Activated naive CD4-positive, alpha-beta T cell treated with anti-CD3 and anti-CD28 coated beads, Interleukin-2, amount 50 U/mL, for 24 hours (primary cell): ENCODE measurements around the gene PISD.

Experiments used
- H3K27ac Mint-ChIP-seq: one replicate; pipeline ENCODE4 v1.8.0; 2021; ENCODE audit warnings: mild to moderate bottlenecking, mixed read lengths
- H3K27me3 Mint-ChIP-seq: one replicate; pipeline ENCODE4 v1.8.0; 2021; ENCODE audit warnings: mixed read lengths
- H3K36me3 Mint-ChIP-seq: one replicate; pipeline ENCODE4 v1.8.0; 2021; ENCODE audit warnings: mixed read lengths
- H3K4me1 Mint-ChIP-seq: one replicate; pipeline ENCODE4 v1.8.0; 2021; ENCODE audit warnings: mixed read lengths
- H3K4me3 Mint-ChIP-seq: one replicate; pipeline ENCODE4 v1.8.0; 2021; ENCODE audit warnings: mild to moderate bottlenecking, mixed read lengths
- H3K9me3 Mint-ChIP-seq: one replicate; pipeline ENCODE4 v1.8.0; 2021; ENCODE audit warnings: mixed read lengths

The PISD gene

GRCh38 chr22:31637447-31637890 lies 24.5 kb downstream of the PISD start:
- Mint-ChIP-seq H3K4me3 (no peak overlapping the region), H3K4me1 (peaks cover 39% of the 10 kb centered on the region), H3K36me3 (peaks cover 8% of the 10 kb centered on the region), H3K27me3 (no peaks in the 10 kb centered on the region), H3K27ac (peak overlapping the region; percentile 84), H3K9me3 (no peaks in the 10 kb centered on the region)

GRCh38 chr22:31635638-31636306 lies 26.2 kb downstream of the PISD start:
- Mint-ChIP-seq H3K4me3 (no peak overlapping the region), H3K4me1 (peaks cover 42% of the 10 kb centered on the region)

GRCh38 chr22:31631436-31631835 lies 30.6 kb downstream of the PISD start:
- Mint-ChIP-seq H3K27me3 (no peaks in the 10 kb centered on the region), H3K4me1 (peaks cover 44% of the 10 kb centered on the region), H3K9me3 (no peaks in the 10 kb centered on the region), H3K4me3 (peak overlapping the region; percentile 77), H3K27ac (peak overlapping the region; percentile 93), H3K36me3 (peaks cover 2% of the 10 kb centered on the region)

More at GRCh38 chr22:31635638-31636306, 26.2 kb downstream of the PISD start:
- Mint-ChIP-seq H3K9me3 (no peaks in the 10 kb centered on the region), H3K27ac (peak overlapping the region; percentile 13), H3K27me3 (no peaks in the 10 kb centered on the region), H3K36me3 (peaks cover 4% of the 10 kb centered on the region)

- peak overlapping the region; percentile 93 for H3K27ac Mint-ChIP-seq
- peaks cover 48% of the 10 kb centered on the region for H3K4me1 Mint-ChIP-seq
- no peaks in the 10 kb centered on the region for H3K9me3 Mint-ChIP-seq
- no peaks in the 10 kb centered on the region for H3K27me3 Mint-ChIP-seq
- peak overlapping the region; percentile 89 for H3K4me3 Mint-ChIP-seq
- H3K36me3 Mint-ChIP-seq, result peaks cover 2% of the 10 kb centered on the region
Observed at GRCh38 chr22:31630331-31631329, 31.4 kb downstream of the PISD start.

- Mint-ChIP-seq H3K4me3 (peak overlapping the region; percentile 89), H3K27me3 (no peaks in the 10 kb centered on the region), H3K36me3 (peaks cover 2% of the 10 kb centered on the region), H3K27ac (peak overlapping the region; percentile 62), H3K9me3 (no peaks in the 10 kb centered on the region), H3K4me1 (peaks cover 51% of the 10 kb centered on the region)
Observed at GRCh38 chr22:31629741-31630184, 32.3 kb downstream of the PISD start.

- H3K4me1 Mint-ChIP-seq, result peaks cover 51% of the 10 kb centered on the region
- H3K36me3 Mint-ChIP-seq, result peaks cover 2% of the 10 kb centered on the region
- peak overlapping the region; percentile 89 for H3K4me3 Mint-ChIP-seq
- H3K27me3 Mint-ChIP-seq, result no peaks in the 10 kb centered on the region
- no peaks in the 10 kb centered on the region for H3K9me3 Mint-ChIP-seq
- peak overlapping the region; percentile 93 for H3K27ac Mint-ChIP-seq
Observed at GRCh38 chr22:31628969-31629708, 32.9 kb downstream of the PISD start.

GRCh38 chr22:31628362-31628761 lies 33.7 kb downstream of the PISD start:
- peaks cover 46% of the 10 kb centered on the region for H3K4me1 Mint-ChIP-seq
- peak overlapping the region; percentile 93 for H3K27ac Mint-ChIP-seq
- H3K36me3 Mint-ChIP-seq, result no peaks in the 10 kb centered on the region
- peak overlapping the region; percentile 89 for H3K4me3 Mint-ChIP-seq
- no peaks in the 10 kb centered on the region for H3K9me3 Mint-ChIP-seq
- H3K27me3 Mint-ChIP-seq, result no peaks in the 10 kb centered on the region

- no peaks in the 10 kb centered on the region for H3K27me3 Mint-ChIP-seq
- peak overlapping the region; percentile 93 for H3K27ac Mint-ChIP-seq
- no peaks in the 10 kb centered on the region for H3K36me3 Mint-ChIP-seq
- peaks cover 46% of the 10 kb centered on the region for H3K4me1 Mint-ChIP-seq
- no peaks in the 10 kb centered on the region for H3K9me3 Mint-ChIP-seq
- H3K4me3 Mint-ChIP-seq, result peak overlapping the region; percentile 11
Observed at GRCh38 chr22:31627223-31627731, 34.7 kb downstream of the PISD start.

GRCh38 chr22:31626427-31627150 lies 35.4 kb downstream of the PISD start:
- Mint-ChIP-seq H3K4me3 (no peak overlapping the region), H3K9me3 (no peaks in the 10 kb centered on the region), H3K27ac (peak overlapping the region; percentile 81), H3K27me3 (no peaks in the 10 kb centered on the region), H3K36me3 (no peaks in the 10 kb centered on the region), H3K4me1 (peaks cover 42% of the 10 kb centered on the region)

- Mint-ChIP-seq H3K4me1 (peaks cover 36% of the 10 kb centered on the region), H3K27me3 (no peaks in the 10 kb centered on the region), H3K27ac (peak overlapping the region; percentile 70), H3K9me3 (no peaks in the 10 kb centered on the region), H3K4me3 (no peak overlapping the region), H3K36me3 (no peaks in the 10 kb centered on the region)
Observed at GRCh38 chr22:31625661-31626426, 36.2 kb downstream of the PISD start.

- no peaks in the 10 kb centered on the region for H3K9me3 Mint-ChIP-seq
- peaks cover 36% of the 10 kb centered on the region for H3K4me1 Mint-ChIP-seq
- H3K27me3 Mint-ChIP-seq, result no peaks in the 10 kb centered on the region
- H3K27ac Mint-ChIP-seq, result no peak overlapping the region
- no peaks in the 10 kb centered on the region for H3K36me3 Mint-ChIP-seq
- H3K4me3 Mint-ChIP-seq, result no peak overlapping the region
Observed at GRCh38 chr22:31625257-31625640, 36.8 kb downstream of the PISD start.

- Mint-ChIP-seq H3K36me3 (peaks cover 3% of the 10 kb centered on the region), H3K27me3 (no peaks in the 10 kb centered on the region), H3K27ac (no peak overlapping the region), H3K4me1 (peaks cover 27% of the 10 kb centered on the region), H3K4me3 (no peak overlapping the region), H3K9me3 (no peaks in the 10 kb centered on the region)
Observed at GRCh38 chr22:31623592-31624304, 38.3 kb downstream of the PISD start.

GRCh38 chr22:31622980-31623379 lies 39.0 kb downstream of the PISD start:
- Mint-ChIP-seq H3K27me3 (no peaks in the 10 kb centered on the region), H3K27ac (peak overlapping the region; percentile 46), H3K4me1 (peaks cover 19% of the 10 kb centered on the region), H3K36me3 (peaks cover 3% of the 10 kb centered on the region), H3K4me3 (no peak overlapping the region), H3K9me3 (no peaks in the 10 kb centered on the region)
